ENCODE measurements around the gene CDK19.
"Not testable (repeated sequence)": the region's sequence is repeated elsewhere in the genome, so short reads cannot be mapped to it uniquely, and the experiment has no call there.

CDK19 gene

GRCh38 chr6:110760589-110760988, 54.7 kb downstream of the CDK19 start:
- DNase-seq (ENCODE audit: low read depth in 2 of 3, low spot score in 2 of 3), result no peak

- not testable (repeated sequence) for DNase-seq (ENCODE audit: low read depth in 2 of 3, low spot score in 2 of 3)
Observed at GRCh38 chr6:110760098-110760497, 55.2 kb downstream of the CDK19 start.

- DNase-seq (ENCODE audit: low read depth in 2 of 3, low spot score in 2 of 3), result no peak
Observed at GRCh38 chr6:110757926-110758325, 57.3 kb downstream of the CDK19 start.

- DNase-seq (ENCODE audit: low read depth in 2 of 3, low spot score in 2 of 3), result no peak
Observed at GRCh38 chr6:110756817-110757216, 58.5 kb downstream of the CDK19 start.

- DNase-seq (ENCODE audit: low read depth in 2 of 3, low spot score in 2 of 3), result no peak
Observed at GRCh38 chr6:110755411-110755834, 59.8 kb downstream of the CDK19 start.

GRCh38 chr6:110753936-110754668, 61.2 kb downstream of the CDK19 start:
- DNase-seq (ENCODE audit: low read depth in 2 of 3, low spot score in 2 of 3), result not testable (repeated sequence)

GRCh38 chr6:110748453-110748852, 66.8 kb downstream of the CDK19 start:
- DNase-seq (ENCODE audit: low read depth in 2 of 3, low spot score in 2 of 3), result no peak

GRCh38 chr6:110746680-110747079, 68.6 kb downstream of the CDK19 start:
- DNase-seq (ENCODE audit: low read depth in 2 of 3, low spot score in 2 of 3), result no peak

GRCh38 chr6:110744991-110745390, 70.3 kb downstream of the CDK19 start:
- DNase-seq (ENCODE audit: low read depth in 2 of 3, low spot score in 2 of 3), result no peak

GRCh38 chr6:110742552-110742951, 72.7 kb downstream of the CDK19 start:
- DNase-seq (ENCODE audit: low read depth in 2 of 3, low spot score in 2 of 3), result not testable (repeated sequence)

- no peak for DNase-seq (ENCODE audit: low read depth in 2 of 3, low spot score in 2 of 3)
Observed at GRCh38 chr6:110741517-110741916, 73.8 kb downstream of the CDK19 start.

GRCh38 chr6:110738899-110739365, 76.3 kb downstream of the CDK19 start:
- no peak for DNase-seq (ENCODE audit: low read depth in 2 of 3, low spot score in 2 of 3)

- no peak for DNase-seq (ENCODE audit: low read depth in 2 of 3, low spot score in 2 of 3)
Observed at GRCh38 chr6:110735666-110736065, 79.6 kb downstream of the CDK19 start.

GRCh38 chr6:110731898-110732297, 83.4 kb downstream of the CDK19 start:
- DNase-seq (ENCODE audit: low read depth in 2 of 3, low spot score in 2 of 3), result no peak

- no peak for DNase-seq (ENCODE audit: low read depth in 2 of 3, low spot score in 2 of 3)
Observed at GRCh38 chr6:110731196-110731595, 84.1 kb downstream of the CDK19 start.

- DNase-seq (ENCODE audit: low read depth in 2 of 3, low spot score in 2 of 3), result no peak
Observed at GRCh38 chr6:110728501-110728900, 86.8 kb downstream of the CDK19 start.

- DNase-seq (ENCODE audit: low read depth in 2 of 3, low spot score in 2 of 3), result no peak
Observed at GRCh38 chr6:110723017-110723416, 92.3 kb downstream of the CDK19 start.

- DNase-seq (ENCODE audit: low read depth in 2 of 3, low spot score in 2 of 3), result no peak
Observed at GRCh38 chr6:110720066-110720465, 95.2 kb downstream of the CDK19 start.

- DNase-seq (ENCODE audit: low read depth in 2 of 3, low spot score in 2 of 3), result not testable (repeated sequence)
Observed at GRCh38 chr6:110719601-110720000, 95.7 kb downstream of the CDK19 start.

- no peak for DNase-seq (ENCODE audit: low read depth in 2 of 3, low spot score in 2 of 3)
Observed at GRCh38 chr6:110714143-110714542, 101.1 kb downstream of the CDK19 start.

GRCh38 chr6:110712238-110712637, 103.0 kb downstream of the CDK19 start:
- DNase-seq (ENCODE audit: low read depth in 2 of 3, low spot score in 2 of 3), result no peak

GRCh38 chr6:110710115-110710514, 105.2 kb downstream of the CDK19 start:
- no peak for DNase-seq (ENCODE audit: low read depth in 2 of 3, low spot score in 2 of 3)
